ENCODE data around the gene DCAF7. TPM values are rescaled to one million over a fixed set of nuclear protein-coding genes. Genes with fewer than 3 reads are reported as not detected.

DCAF7 gene
- polyA plus RNA-seq, 1 of the 3 experiments (the other 2 are of a cell fraction), result 63.5 TPM

GRCh38 chr17:63549289-63549945, 860 bp upstream of the DCAF7 start:
- Histone ChIP-seq H3K9me3 (no peaks in the 10 kb centered on the region), H3K36me3 (replicated peaks in 1 of 2; ENCODE audit: control insufficient read depth in 1 of 2, insufficient read depth in 2 of 2, low read length in 1 of 2) (peaks cover 4 to 6% of the 10 kb centered on the region in 2 experiments), H3K4me2 (peak overlapping the region; percentile 97), H3K4me1 (ENCODE audit: control insufficient read depth in 1 of 2, insufficient read depth in 2 of 2, low read depth in 1 of 2, low read length in 1 of 2) (peaks cover 9 to 37% of the 10 kb centered on the region in 2 experiments; a peak in 3 of 4 replicates), H3K9me2 (no peaks in the 10 kb centered on the region), H4K20me1 (ENCODE audit: insufficient read depth) (peaks cover 30% of the 10 kb centered on the region), H3K27ac (ENCODE audit: low read depth in 2 of 2, low read length in 1 of 2) (peak overlapping the region; percentile 87 to 90), H3K9ac (peak overlapping the region; percentile 84), H3K79me2 (ENCODE audit: insufficient read depth) (peaks cover 54% of the 10 kb centered on the region), H3K4me3 (ENCODE audit: low read depth in 2 of 2, low read length in 1 of 2) (peak overlapping the region; percentile 82 to 85), H2AFZ (ENCODE audit: low read depth) (peak overlapping the region; percentile 98), H3K27me3 (ENCODE audit: insufficient read depth) (no peaks in the 10 kb centered on the region), H3F3A (replicated peaks; ENCODE audit: insufficient read depth) (peaks cover 18% of the 10 kb centered on the region)
- no peak for DNase-seq
- CTCF ChIA-PET, result interaction anchor here (0.7 to 5.2 kb wide), 10 partner anchors 14 to 124 kb away, joined by 3 to 39 read pairs (median 6); partner anchors contain the start of genes CYB561 and MAP3K3
- WGBS (ENCODE audit: low lambda C conversion rate), result 17% methylated on average over 18 of the region's 18 CpGs
- POLR2A ChIA-PET, result interaction anchor here (0.7 to 4.6 kb wide), 10 partner anchors 12 to 124 kb away, joined by 3 to 27 read pairs (median 4); partner anchors contain the start of gene ACE
- no peak for TF ChIP-seq SIN3A (IDR thresholded peaks at IDR 0.05; ENCODE audit: borderline replicate concordance, low read depth, low read length)
- no peak for TF ChIP-seq POLR2AphosphoS5 (IDR thresholded peaks at IDR 0.05; ENCODE audit: low read depth, low read length)

GRCh38 chr17:63550817-63551639, 751 bp downstream of the DCAF7 start:
- peak overlapping the region; percentile 34; the same call in 1 of the 2 replicates for H2AFZ ChIP-seq (ENCODE audit: low read depth)
- no peaks in the 10 kb centered on the region for H3K9me3 ChIP-seq
- H3K4me3 ChIP-seq (ENCODE audit: low read depth in 2 of 2, low read length in 1 of 2), result peak overlapping the region; percentile 85 to 93
- no peaks in the 10 kb centered on the region for H3K9me2 ChIP-seq
- ChIA-PET CTCF (interaction anchor here (0.6 to 6.0 kb wide), 20 partner anchors 9 to 315 kb away, joined by 3 to 44 read pairs (median 4); partner anchors contain the start of genes KCNH6 and MAP3K3), POLR2A (interaction anchor here (0.6 to 4.6 kb wide), 10 partner anchors 18 to 119 kb away, joined by 3 to 27 read pairs (median 4); partner anchors contain the start of gene ACE)
- peak overlapping the region; percentile 80 for H3K4me2 ChIP-seq
- H3K36me3 ChIP-seq (replicated peaks in 1 of 2; ENCODE audit: control insufficient read depth in 1 of 2, insufficient read depth in 2 of 2, low read length in 1 of 2), result peaks cover 7 to 21% of the 10 kb centered on the region in 2 experiments
- H3K9ac ChIP-seq, result peak overlapping the region; percentile 92
- H3F3A ChIP-seq (replicated peaks; ENCODE audit: insufficient read depth), result peaks cover 23% of the 10 kb centered on the region
- 2% methylated on average over 28 of the region's 32 CpGs for WGBS (ENCODE audit: low lambda C conversion rate)
- peak; percentile 72 for DNase-seq
- peaks cover 70% of the 10 kb centered on the region for H3K79me2 ChIP-seq (ENCODE audit: insufficient read depth)
- H4K20me1 ChIP-seq (ENCODE audit: insufficient read depth), result peaks cover 46% of the 10 kb centered on the region
- no peaks in the 10 kb centered on the region for H3K27me3 ChIP-seq (ENCODE audit: insufficient read depth)
- peak overlapping the region; percentile 90 to 92 for H3K27ac ChIP-seq (ENCODE audit: low read depth in 2 of 2, low read length in 1 of 2)
- H3K4me1 ChIP-seq (ENCODE audit: control insufficient read depth in 1 of 2, insufficient read depth in 2 of 2, low read depth in 1 of 2, low read length in 1 of 2), result peaks cover 9 to 27% of the 10 kb centered on the region in 2 experiments; a peak in 3 of 4 replicates
- TF ChIP-seq EP300 (IDR thresholded peaks at IDR 0.05; ENCODE audit: borderline replicate concordance in 1 of 2, low read depth in 1 of 2, low read length in 1 of 2) (peak in 1 of 2 experiments; percentile 47; a peak in 1 of 4 replicates), TAF1 (IDR thresholded peaks at IDR 0.05; ENCODE audit: borderline replicate concordance, low read depth, low read length) (no peak), USF2 (IDR thresholded peaks at IDR 0.05; ENCODE audit: borderline replicate concordance, low read depth, low read length) (no peak), RFX5 (IDR thresholded peaks at IDR 0.05; ENCODE audit: low read length) (peak; percentile 67; the same call in 1 of the 2 replicates), RXRA (IDR thresholded peaks at IDR 0.05; ENCODE audit: borderline replicate concordance, low read depth) (no peak), ZBTB33 (IDR thresholded peaks at IDR 0.05; ENCODE audit: borderline replicate concordance, low read depth) (no peak), IRF3 (IDR thresholded peaks at IDR 0.05; ENCODE audit: low read depth, low read length) (no peak), CHD2 (IDR thresholded peaks at IDR 0.05; ENCODE audit: low read length, partially characterized antibody) (no peak), RCOR1 (IDR thresholded peaks at IDR 0.05; ENCODE audit: low read length) (peak; percentile 49), USF1 (IDR thresholded peaks at IDR 0.05; ENCODE audit: borderline replicate concordance, low read depth) (no peak), TCF12 (IDR thresholded peaks at IDR 0.05) (no peak)
- TF ChIP-seq, protein P1, sequence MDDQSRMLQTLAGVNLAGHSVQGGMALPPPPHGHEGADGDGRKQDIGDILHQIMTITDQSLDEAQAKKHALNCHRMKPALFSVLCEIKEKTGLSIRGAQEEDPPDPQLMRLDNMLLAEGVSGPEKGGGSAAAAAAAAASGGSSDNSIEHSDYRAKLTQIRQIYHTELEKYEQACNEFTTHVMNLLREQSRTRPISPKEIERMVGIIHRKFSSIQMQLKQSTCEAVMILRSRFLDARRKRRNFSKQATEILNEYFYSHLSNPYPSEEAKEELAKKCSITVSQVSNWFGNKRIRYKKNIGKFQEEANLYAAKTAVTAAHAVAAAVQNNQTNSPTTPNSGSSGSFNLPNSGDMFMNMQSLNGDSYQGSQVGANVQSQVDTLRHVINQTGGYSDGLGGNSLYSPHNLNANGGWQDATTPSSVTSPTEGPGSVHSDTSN (IDR thresholded peaks at IDR 0.05), result no peak

Measured in SK-N-SH (cell line).